Measurements from ENCODE around the gene SPATA32.

DNA sequence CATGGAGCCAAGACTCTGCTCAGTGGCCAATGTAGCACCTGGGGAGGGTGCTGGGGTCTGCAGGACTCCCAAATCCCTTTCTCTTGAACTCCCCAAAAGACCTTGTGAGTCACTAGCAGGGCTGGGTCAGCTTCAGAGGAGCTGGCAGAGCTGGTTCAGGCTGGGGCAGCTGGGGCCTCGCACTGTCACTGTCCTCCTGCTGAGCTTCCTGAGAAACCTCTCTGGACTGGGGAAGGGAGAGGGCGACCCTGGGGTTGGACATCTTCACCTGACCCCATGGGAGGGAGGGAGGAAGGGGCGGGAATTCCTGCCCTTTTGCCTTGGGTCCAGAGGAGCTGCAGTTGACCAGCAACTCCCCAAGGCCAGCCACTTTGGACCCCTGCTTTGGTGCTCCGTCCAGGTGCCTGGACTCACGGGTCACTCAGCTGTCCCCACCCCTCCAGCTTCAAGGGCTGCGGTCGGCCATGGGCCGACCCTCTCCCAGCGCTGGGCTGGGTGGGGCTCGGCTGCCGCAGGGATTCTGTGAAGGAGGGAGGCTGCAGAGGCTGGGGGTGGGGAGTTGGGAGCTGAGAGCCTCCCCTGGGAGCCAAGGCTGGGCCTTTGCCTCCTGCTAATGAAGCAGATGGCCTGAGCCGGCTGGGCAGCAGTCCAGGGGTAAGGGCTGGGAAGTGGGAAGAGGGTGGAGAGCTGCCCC, 31.0 kb downstream of the SPATA32 start:
- TF ChIP-seq, protein P1, sequence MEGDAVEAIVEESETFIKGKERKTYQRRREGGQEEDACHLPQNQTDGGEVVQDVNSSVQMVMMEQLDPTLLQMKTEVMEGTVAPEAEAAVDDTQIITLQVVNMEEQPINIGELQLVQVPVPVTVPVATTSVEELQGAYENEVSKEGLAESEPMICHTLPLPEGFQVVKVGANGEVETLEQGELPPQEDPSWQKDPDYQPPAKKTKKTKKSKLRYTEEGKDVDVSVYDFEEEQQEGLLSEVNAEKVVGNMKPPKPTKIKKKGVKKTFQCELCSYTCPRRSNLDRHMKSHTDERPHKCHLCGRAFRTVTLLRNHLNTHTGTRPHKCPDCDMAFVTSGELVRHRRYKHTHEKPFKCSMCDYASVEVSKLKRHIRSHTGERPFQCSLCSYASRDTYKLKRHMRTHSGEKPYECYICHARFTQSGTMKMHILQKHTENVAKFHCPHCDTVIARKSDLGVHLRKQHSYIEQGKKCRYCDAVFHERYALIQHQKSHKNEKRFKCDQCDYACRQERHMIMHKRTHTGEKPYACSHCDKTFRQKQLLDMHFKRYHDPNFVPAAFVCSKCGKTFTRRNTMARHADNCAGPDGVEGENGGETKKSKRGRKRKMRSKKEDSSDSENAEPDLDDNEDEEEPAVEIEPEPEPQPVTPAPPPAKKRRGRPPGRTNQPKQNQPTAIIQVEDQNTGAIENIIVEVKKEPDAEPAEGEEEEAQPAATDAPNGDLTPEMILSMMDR (IDR thresholded peaks at IDR 0.05; ENCODE audit: low read depth, low read length, poor library complexity, severe bottlenecking) = no peak
- TF ChIP-seq EZH2phosphoT487 (IDR thresholded peaks at IDR 0.05; ENCODE audit: borderline replicate concordance, low read length) = no peak

All from DOHH2 (cell line).